Measurements from ENCODE around the gene VCAM1.
"Not testable (repeated sequence)": the region's sequence is repeated elsewhere in the genome, so short reads cannot be mapped to it uniquely, and the experiment has no call there.

The VCAM1 gene

GRCh38 chr1:100710906-100711682 is 8.4 kb upstream of the VCAM1 start:
- no peak overlapping the region for H3K27ac Mint-ChIP-seq (ENCODE audit: low read depth)
- no peak overlapping the region for H3K4me3 Mint-ChIP-seq
- peaks cover 12% of the 10 kb centered on the region for H3K36me3 Mint-ChIP-seq (ENCODE audit: insufficient read depth)
- DNase-seq (ENCODE audit: low spot score in 2 of 2) (no peak), ATAC-seq (replicated peaks; ENCODE audit: extremely low read depth, poor library complexity, severe bottlenecking) (no peak)
- H3K27me3 Mint-ChIP-seq: peaks cover 8% of the 10 kb centered on the region
- H3K4me1 Mint-ChIP-seq: peaks cover 29% of the 10 kb centered on the region
- no peaks in the 10 kb centered on the region for H3K9me3 Mint-ChIP-seq

GRCh38 chr1:100713027-100713426 is 6.5 kb upstream of the VCAM1 start:
- Mint-ChIP-seq H3K36me3 (ENCODE audit: insufficient read depth) (peaks cover 12% of the 10 kb centered on the region), H3K27ac (ENCODE audit: low read depth) (peak overlapping the region; percentile 88), H3K4me1 (peaks cover 29% of the 10 kb centered on the region), H3K4me3 (peak overlapping the region; percentile 68)
- not testable (repeated sequence) for H3K9me3 Mint-ChIP-seq, H3K27me3 Mint-ChIP-seq
- ATAC-seq (replicated peaks; ENCODE audit: extremely low read depth, poor library complexity, severe bottlenecking) (peak; percentile 86), DNase-seq (ENCODE audit: low spot score in 2 of 2) (peak; percentile 58 to 76)

- Mint-ChIP-seq H3K36me3 (ENCODE audit: insufficient read depth) (peaks cover 12% of the 10 kb centered on the region), H3K27me3 (peaks cover 8% of the 10 kb centered on the region), H3K4me3 (peak overlapping the region; percentile 68), H3K27ac (ENCODE audit: low read depth) (peak overlapping the region; percentile 88), H3K4me1 (peaks cover 29% of the 10 kb centered on the region), H3K9me3 (no peaks in the 10 kb centered on the region)
- ATAC-seq (replicated peaks; ENCODE audit: extremely low read depth, poor library complexity, severe bottlenecking) (peak; percentile 15), DNase-seq (ENCODE audit: low spot score in 2 of 2) (no peak)
These were observed 5.9 kb upstream of the VCAM1 start for GRCh38 chr1:100713626-100714025.

GRCh38 chr1:100714599-100714998 is 4.9 kb upstream of the VCAM1 start:
- Mint-ChIP-seq H3K27ac (ENCODE audit: low read depth) (no peak overlapping the region), H3K4me1 (peaks cover 31% of the 10 kb centered on the region), H3K36me3 (ENCODE audit: insufficient read depth) (peaks cover 12% of the 10 kb centered on the region)

GRCh38 chr1:100717218-100717617 is 2.3 kb upstream of the VCAM1 start:
- no peak for ATAC-seq (replicated peaks; ENCODE audit: extremely low read depth, poor library complexity, severe bottlenecking)

More at GRCh38 chr1:100714599-100714998, 4.9 kb upstream of the VCAM1 start:
- Mint-ChIP-seq H3K4me3 (no peak overlapping the region), H3K27me3 (peaks cover 2% of the 10 kb centered on the region), H3K9me3 (no peaks in the 10 kb centered on the region)
- ATAC-seq (replicated peaks; ENCODE audit: extremely low read depth, poor library complexity, severe bottlenecking): no peak
- no peak for DNase-seq (ENCODE audit: low spot score in 2 of 2)

GRCh38 chr1:100718581-100718980 is 961 bp upstream of the VCAM1 start:
- peaks cover 23% of the 10 kb centered on the region for H3K4me1 Mint-ChIP-seq
- H3K36me3 Mint-ChIP-seq (ENCODE audit: insufficient read depth): peaks cover 3% of the 10 kb centered on the region
- no peak for DNase-seq (ENCODE audit: low spot score in 2 of 2)
- no peak overlapping the region for H3K27ac Mint-ChIP-seq (ENCODE audit: low read depth)
- no peaks in the 10 kb centered on the region for H3K9me3 Mint-ChIP-seq
- no peak for ATAC-seq (replicated peaks; ENCODE audit: extremely low read depth, poor library complexity, severe bottlenecking)
- peaks cover 9% of the 10 kb centered on the region for H3K27me3 Mint-ChIP-seq
- H3K4me3 Mint-ChIP-seq: no peak overlapping the region

More at GRCh38 chr1:100717218-100717617, 2.3 kb upstream of the VCAM1 start:
- Mint-ChIP-seq H3K27ac (ENCODE audit: low read depth) (no peak overlapping the region), H3K27me3 (peaks cover 7% of the 10 kb centered on the region), H3K4me3 (no peak overlapping the region), H3K4me1 (peaks cover 35% of the 10 kb centered on the region), H3K9me3 (no peaks in the 10 kb centered on the region), H3K36me3 (ENCODE audit: insufficient read depth) (peaks cover 13% of the 10 kb centered on the region)
- no peak for DNase-seq (ENCODE audit: low spot score in 2 of 2)

GRCh38 chr1:100720101-100720500 is 559 bp downstream of the VCAM1 start:
- DNase-seq (ENCODE audit: low spot score in 2 of 2): no peak
- Mint-ChIP-seq H3K27me3 (peaks cover 9% of the 10 kb centered on the region), H3K27ac (ENCODE audit: low read depth) (no peak overlapping the region), H3K9me3 (no peaks in the 10 kb centered on the region), H3K4me3 (no peak overlapping the region), H3K4me1 (peaks cover 12% of the 10 kb centered on the region), H3K36me3 (ENCODE audit: insufficient read depth) (peaks cover 1% of the 10 kb centered on the region)
- ATAC-seq (replicated peaks; ENCODE audit: extremely low read depth, poor library complexity, severe bottlenecking): no peak

- Mint-ChIP-seq H3K4me3 (no peak overlapping the region), H3K9me3 (no peaks in the 10 kb centered on the region), H3K27me3 (peaks cover 9% of the 10 kb centered on the region), H3K4me1 (peaks cover 9% of the 10 kb centered on the region), H3K27ac (ENCODE audit: low read depth) (no peak overlapping the region), H3K36me3 (ENCODE audit: insufficient read depth) (peaks cover 1% of the 10 kb centered on the region)
- no peak for DNase-seq (ENCODE audit: low spot score in 2 of 2)
- no peak for ATAC-seq (replicated peaks; ENCODE audit: extremely low read depth, poor library complexity, severe bottlenecking)
These were observed 1.2 kb downstream of the VCAM1 start for GRCh38 chr1:100720751-100721150.

- Mint-ChIP-seq H3K4me1 (peaks cover 9% of the 10 kb centered on the region), H3K9me3 (no peaks in the 10 kb centered on the region), H3K27ac (ENCODE audit: low read depth) (no peak overlapping the region), H3K4me3 (peak overlapping the region; percentile 23), H3K36me3 (ENCODE audit: insufficient read depth) (peaks cover 1% of the 10 kb centered on the region), H3K27me3 (peaks cover 9% of the 10 kb centered on the region)
- ATAC-seq (replicated peaks; ENCODE audit: extremely low read depth, poor library complexity, severe bottlenecking): no peak
- DNase-seq (ENCODE audit: low spot score in 2 of 2): no peak
These were observed 2.1 kb downstream of the VCAM1 start for GRCh38 chr1:100721526-100722207.

GRCh38 chr1:100722221-100722620 is 2.7 kb downstream of the VCAM1 start:
- ATAC-seq (replicated peaks; ENCODE audit: extremely low read depth, poor library complexity, severe bottlenecking): no peak
- H3K36me3 Mint-ChIP-seq (ENCODE audit: insufficient read depth): peaks cover 1% of the 10 kb centered on the region
- peaks cover 9% of the 10 kb centered on the region for H3K27me3 Mint-ChIP-seq
- H3K27ac Mint-ChIP-seq (ENCODE audit: low read depth): no peak overlapping the region
- peaks cover 9% of the 10 kb centered on the region for H3K4me1 Mint-ChIP-seq
- no peak for DNase-seq (ENCODE audit: low spot score in 2 of 2)
- H3K9me3 Mint-ChIP-seq: no peaks in the 10 kb centered on the region
- no peak overlapping the region for H3K4me3 Mint-ChIP-seq

- no peak for ATAC-seq (replicated peaks; ENCODE audit: extremely low read depth, poor library complexity, severe bottlenecking)
- Mint-ChIP-seq H3K36me3 (ENCODE audit: insufficient read depth) (peaks cover 1% of the 10 kb centered on the region), H3K27ac (ENCODE audit: low read depth) (no peak overlapping the region), H3K4me1 (peaks cover 9% of the 10 kb centered on the region), H3K4me3 (no peak overlapping the region), H3K9me3 (no peaks in the 10 kb centered on the region), H3K27me3 (peaks cover 9% of the 10 kb centered on the region)
- DNase-seq (ENCODE audit: low spot score in 2 of 2): no peak
These were observed 4.7 kb downstream of the VCAM1 start for GRCh38 chr1:100724281-100724680.

- Mint-ChIP-seq H3K36me3 (ENCODE audit: insufficient read depth) (peaks cover 2% of the 10 kb centered on the region), H3K27me3 (no peaks in the 10 kb centered on the region), H3K4me3 (no peak overlapping the region), H3K27ac (ENCODE audit: low read depth) (no peak overlapping the region), H3K4me1 (no peaks in the 10 kb centered on the region), H3K9me3 (no peaks in the 10 kb centered on the region)
- no peak for DNase-seq (ENCODE audit: low spot score in 2 of 2)
- no peak for ATAC-seq (replicated peaks; ENCODE audit: extremely low read depth, poor library complexity, severe bottlenecking)
These were observed 10.6 kb downstream of the VCAM1 start for GRCh38 chr1:100730130-100730529.

- Mint-ChIP-seq H3K27me3 (no peaks in the 10 kb centered on the region), H3K9me3 (no peaks in the 10 kb centered on the region), H3K36me3 (ENCODE audit: insufficient read depth) (peaks cover 2% of the 10 kb centered on the region), H3K4me1 (no peaks in the 10 kb centered on the region), H3K27ac (ENCODE audit: low read depth) (no peak overlapping the region), H3K4me3 (no peak overlapping the region)
- DNase-seq (ENCODE audit: low spot score in 2 of 2) (no peak), ATAC-seq (replicated peaks; ENCODE audit: extremely low read depth, poor library complexity, severe bottlenecking) (no peak)
These were observed 11.8 kb downstream of the VCAM1 start for GRCh38 chr1:100731309-100731708.
